ENCODE data around the gene PRSS57.
"Not testable (repeated sequence)": the region's sequence is repeated elsewhere in the genome, so short reads cannot be mapped to it uniquely, and the experiment has no call there.

The PRSS57 gene

DNA sequence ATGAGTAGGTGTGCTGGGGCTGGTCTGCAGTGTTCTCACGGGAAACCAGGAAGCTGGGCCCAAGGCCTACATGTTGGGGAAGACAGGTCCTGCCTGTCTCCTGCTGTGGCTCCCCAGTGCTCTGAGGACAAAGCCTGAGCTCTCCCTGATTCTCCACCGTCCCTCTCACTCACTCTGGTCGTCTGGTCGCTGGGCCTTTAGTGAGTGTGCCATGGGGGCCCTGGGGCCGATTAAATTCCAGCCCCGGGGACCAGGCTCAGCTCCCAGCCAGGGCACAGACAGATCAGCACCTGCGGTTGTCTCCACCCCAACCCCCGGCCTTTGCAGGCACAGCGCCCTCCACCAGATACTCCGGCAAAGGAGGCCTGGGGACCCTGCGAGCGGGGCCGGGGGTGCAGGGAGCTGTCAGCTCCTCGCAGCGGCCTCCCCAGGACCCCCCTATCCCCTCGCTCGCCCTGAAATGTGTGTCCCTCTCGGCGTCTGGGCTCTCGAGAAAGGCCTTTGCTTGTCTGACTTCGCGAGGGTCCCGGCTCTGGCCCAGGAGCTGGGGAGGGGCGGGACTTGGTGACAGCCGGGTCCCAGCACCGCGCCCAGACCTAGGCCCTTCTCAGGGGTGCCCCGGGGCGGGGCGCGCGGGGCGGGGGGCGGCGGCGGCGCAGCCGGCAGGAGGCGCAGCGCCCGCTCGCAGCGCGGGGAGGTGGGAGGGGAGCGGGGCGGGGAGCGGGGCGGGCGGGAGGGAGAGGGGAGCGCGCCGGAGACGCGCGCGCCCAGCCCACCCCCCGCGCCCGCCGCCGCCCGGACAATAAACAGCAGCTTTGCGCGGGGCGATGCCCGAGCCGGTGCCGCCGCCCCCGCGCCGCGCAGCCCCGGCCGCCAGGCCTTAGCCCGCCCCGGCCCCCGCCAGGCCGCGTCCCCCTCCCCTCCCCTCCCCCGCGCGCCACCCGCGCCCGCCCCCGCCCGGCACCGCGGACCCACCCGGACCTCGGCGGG lies 13.2 kb upstream of the PRSS57 start, which contains the start of gene PALM:
Gene PALM (plus strand): TSS at position 782 of the 990 bp plus-strand sequence. CDS start 212 bp downstream, outside the sequence.
- Histone ChIP-seq H3K4me3 (peak within 1 kb of the TSS; percentile 85), H3K9me3 (ENCODE audit: low read depth, low read length) (no peaks in the 10 kb centered on the region), H3K27ac (peak within 1 kb of the TSS; percentile 68), H3K36me3 (ENCODE audit: insufficient read depth, low read length) (no peaks in the 10 kb centered on the region), H3K9ac (ENCODE audit: insufficient read length) (peak within 1 kb of the TSS; percentile 81)
- no peak for DNase-seq (ENCODE audit: low read depth, low spot score)
- TF ChIP-seq FOXP2 (optimal IDR thresholded peaks at IDR 0.05; ENCODE audit: control extremely low read depth, extremely low read length, insufficient read depth) (no peak), EZH2 (IDR thresholded peaks at IDR 0.05) (no peak), POLR2AphosphoS5 (IDR thresholded peaks at IDR 0.05; ENCODE audit: borderline replicate concordance, low read depth, low read length) (no peak)

DNA sequence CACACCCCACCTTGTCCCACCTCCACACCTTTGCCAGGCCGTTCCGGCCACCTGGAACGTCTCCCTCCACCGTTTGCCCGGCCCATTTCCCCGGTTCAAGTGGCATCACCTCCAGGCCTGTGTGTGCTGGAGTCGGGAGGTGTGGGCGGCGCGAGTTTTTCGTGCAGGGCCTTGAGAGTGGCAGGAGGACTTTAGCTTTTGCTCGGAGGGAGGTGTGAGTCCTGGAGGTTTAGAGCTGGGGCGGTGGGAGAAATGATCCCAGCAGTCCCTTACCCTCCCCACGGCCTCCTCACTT lies 9.1 kb upstream of the PRSS57 start:
- DNase-seq (ENCODE audit: low read depth, low spot score): no peak
- H3K4me3 ChIP-seq: no peak overlapping the region
- no peak overlapping the region for H3K27ac ChIP-seq
- H3K9ac ChIP-seq (ENCODE audit: insufficient read length): no peak overlapping the region
- TF ChIP-seq POLR2AphosphoS5 (IDR thresholded peaks at IDR 0.05; ENCODE audit: borderline replicate concordance, low read depth, low read length) (no peak), EZH2 (IDR thresholded peaks at IDR 0.05) (no peak), FOXP2 (optimal IDR thresholded peaks at IDR 0.05; ENCODE audit: control extremely low read depth, extremely low read length, insufficient read depth) (no peak)
- H3K9me3 ChIP-seq (ENCODE audit: low read depth, low read length): no peaks in the 10 kb centered on the region
- no peaks in the 10 kb centered on the region for H3K36me3 ChIP-seq (ENCODE audit: insufficient read depth, low read length)

DNA sequence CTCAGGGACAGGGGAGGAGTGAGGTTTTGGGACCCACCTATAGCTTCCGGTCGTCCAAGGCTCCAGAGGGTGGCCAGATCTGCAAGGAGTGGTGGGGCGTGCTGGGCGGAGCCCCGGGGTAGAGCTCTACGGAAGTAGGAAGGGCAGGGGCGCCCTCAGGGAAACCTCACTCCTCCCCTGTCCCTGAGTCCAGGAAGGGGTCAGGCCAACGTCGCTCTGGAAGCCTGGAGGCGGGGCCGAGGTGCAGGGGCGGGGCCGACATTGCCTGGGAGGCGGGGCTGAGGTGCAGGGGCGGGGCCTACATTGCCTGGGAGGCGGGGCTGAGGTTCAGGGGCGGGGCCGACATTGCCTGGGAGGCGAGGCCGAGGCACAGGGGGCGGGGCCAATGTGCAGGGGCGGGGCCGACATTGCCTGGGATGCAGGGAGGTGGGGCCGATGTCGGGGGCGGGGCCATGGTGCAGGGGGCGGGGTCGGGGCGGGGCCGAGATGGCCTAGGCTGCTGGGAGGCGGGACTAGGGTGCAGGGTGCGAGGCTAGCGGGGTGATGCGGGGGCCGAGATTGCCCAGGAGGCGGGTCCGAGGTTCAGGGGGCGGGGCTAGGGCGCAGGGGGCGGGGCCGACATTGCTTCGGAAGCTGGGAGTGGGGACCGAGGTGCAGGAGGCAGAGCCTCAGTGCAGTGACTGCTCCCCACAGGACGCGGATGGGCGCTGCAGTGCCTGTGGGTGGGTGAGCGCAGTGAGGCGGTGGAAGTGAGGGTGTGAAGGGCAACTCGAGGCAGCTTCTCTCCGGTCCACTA lies 8.6 kb upstream of the PRSS57 start:
- H3K27ac ChIP-seq: no peak overlapping the region
- H3K9ac ChIP-seq (ENCODE audit: insufficient read length): no peak overlapping the region
- H3K4me3 ChIP-seq: no peak overlapping the region
- TF ChIP-seq POLR2AphosphoS5 (IDR thresholded peaks at IDR 0.05; ENCODE audit: borderline replicate concordance, low read depth, low read length): no peak
- no peak for TF ChIP-seq FOXP2 (optimal IDR thresholded peaks at IDR 0.05; ENCODE audit: control extremely low read depth, extremely low read length, insufficient read depth)
- TF ChIP-seq EZH2 (IDR thresholded peaks at IDR 0.05): no peak
- H3K36me3 ChIP-seq (ENCODE audit: insufficient read depth, low read length): no peaks in the 10 kb centered on the region
- H3K9me3 ChIP-seq (ENCODE audit: low read depth, low read length): no peaks in the 10 kb centered on the region
- DNase-seq (ENCODE audit: low read depth, low spot score): no peak

DNA sequence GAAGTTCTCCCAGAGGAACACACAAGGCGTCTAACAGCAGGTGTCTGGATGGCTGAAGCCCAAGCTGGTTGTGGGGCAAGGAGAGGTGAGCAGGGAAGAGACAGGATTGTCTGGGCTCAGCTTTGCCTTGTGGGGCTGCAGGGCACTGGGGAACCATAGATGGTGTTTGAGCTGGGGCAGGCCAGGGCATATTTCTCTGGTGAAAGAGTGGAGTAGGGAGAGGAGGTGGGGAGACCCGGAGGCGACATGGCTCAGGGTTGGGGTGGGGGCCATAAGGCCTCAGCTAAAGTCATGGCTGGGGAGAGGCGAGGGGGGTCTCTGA lies 8.0 kb upstream of the PRSS57 start:
- no peak for DNase-seq (ENCODE audit: low read depth, low spot score)
- Histone ChIP-seq H3K27ac (no peak overlapping the region), H3K9me3 (ENCODE audit: low read depth, low read length) (no peaks in the 10 kb centered on the region), H3K4me3 (no peak overlapping the region), H3K36me3 (ENCODE audit: insufficient read depth, low read length) (no peaks in the 10 kb centered on the region), H3K9ac (ENCODE audit: insufficient read length) (no peak overlapping the region)
- no peak for TF ChIP-seq EZH2 (IDR thresholded peaks at IDR 0.05)
- no peak for TF ChIP-seq FOXP2 (optimal IDR thresholded peaks at IDR 0.05; ENCODE audit: control extremely low read depth, extremely low read length, insufficient read depth)
- no peak for TF ChIP-seq POLR2AphosphoS5 (IDR thresholded peaks at IDR 0.05; ENCODE audit: borderline replicate concordance, low read depth, low read length)

DNA sequence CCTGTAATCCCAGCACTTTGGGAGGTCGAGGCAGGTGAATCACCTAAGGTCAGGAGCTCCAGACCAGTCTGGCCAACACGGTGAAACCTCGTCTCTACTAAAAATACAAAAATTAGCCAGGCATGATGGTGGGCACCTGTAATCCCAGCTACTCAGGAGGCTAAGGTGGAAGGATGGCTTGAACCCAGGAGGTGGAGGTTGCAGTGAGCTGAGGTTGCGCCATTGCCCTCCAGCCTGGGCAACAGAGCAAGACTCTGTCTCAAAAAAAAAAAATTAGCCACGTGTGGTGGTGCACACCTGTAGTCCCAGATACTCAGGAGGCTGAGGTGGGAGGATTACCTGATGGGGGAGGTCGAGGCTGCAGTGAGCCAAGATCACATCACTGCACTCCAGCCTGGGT lies 7.6 kb upstream of the PRSS57 start:
- DNase-seq (ENCODE audit: low read depth, low spot score); H3K36me3 ChIP-seq (ENCODE audit: insufficient read depth, low read length); H3K4me3 ChIP-seq; H3K9ac ChIP-seq (ENCODE audit: insufficient read length); H3K9me3 ChIP-seq (ENCODE audit: low read depth, low read length); H3K27ac ChIP-seq: not testable (repeated sequence)

DNA sequence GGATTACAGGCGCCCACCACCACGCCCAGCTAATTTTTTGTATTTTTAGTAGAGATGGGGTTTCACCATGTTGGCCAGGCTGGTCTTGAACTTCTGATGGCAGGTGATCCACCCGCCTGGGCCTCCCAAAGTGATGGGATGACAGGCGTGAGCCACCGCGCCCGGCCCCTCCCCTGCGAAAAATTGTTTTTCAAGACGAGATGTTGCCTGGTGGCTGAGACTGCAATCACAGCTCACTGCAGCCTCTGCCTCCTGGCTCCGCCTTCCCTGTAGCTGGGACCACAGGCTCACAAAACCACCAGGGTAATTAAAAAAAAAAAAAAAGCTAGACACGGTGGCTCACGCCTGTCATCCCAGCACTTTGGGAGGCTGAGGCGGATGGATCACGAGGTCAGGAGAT lies 4.6 kb upstream of the PRSS57 start:
- H3K27ac ChIP-seq; H3K36me3 ChIP-seq (ENCODE audit: insufficient read depth, low read length); H3K9ac ChIP-seq (ENCODE audit: insufficient read length); H3K4me3 ChIP-seq; H3K9me3 ChIP-seq (ENCODE audit: low read depth, low read length); DNase-seq (ENCODE audit: low read depth, low spot score): not testable (repeated sequence)

DNA sequence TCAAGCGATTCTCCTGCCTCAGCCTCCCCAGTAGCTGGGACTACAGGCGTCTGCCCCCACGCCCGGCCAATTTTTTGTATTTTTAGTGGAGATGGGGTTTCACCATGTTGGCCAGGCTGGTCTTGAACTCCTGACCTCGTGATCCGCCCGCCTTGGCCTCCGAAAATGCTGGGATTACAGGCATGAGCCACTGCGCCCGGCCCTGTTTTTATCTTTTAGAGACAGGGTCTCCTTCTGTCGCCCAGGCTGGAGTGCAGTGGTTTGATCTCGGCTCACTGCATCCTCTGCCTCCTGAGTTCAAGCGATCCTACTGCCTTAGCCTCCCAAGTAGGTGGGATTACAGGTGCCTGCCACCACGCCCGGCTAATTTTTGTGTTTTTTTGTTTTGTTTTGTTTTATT lies 3.3 kb upstream of the PRSS57 start:
- not testable (repeated sequence) for H3K36me3 ChIP-seq (ENCODE audit: insufficient read depth, low read length); DNase-seq (ENCODE audit: low read depth, low spot score); H3K27ac ChIP-seq; H3K9ac ChIP-seq (ENCODE audit: insufficient read length); H3K9me3 ChIP-seq (ENCODE audit: low read depth, low read length); H3K4me3 ChIP-seq

DNA sequence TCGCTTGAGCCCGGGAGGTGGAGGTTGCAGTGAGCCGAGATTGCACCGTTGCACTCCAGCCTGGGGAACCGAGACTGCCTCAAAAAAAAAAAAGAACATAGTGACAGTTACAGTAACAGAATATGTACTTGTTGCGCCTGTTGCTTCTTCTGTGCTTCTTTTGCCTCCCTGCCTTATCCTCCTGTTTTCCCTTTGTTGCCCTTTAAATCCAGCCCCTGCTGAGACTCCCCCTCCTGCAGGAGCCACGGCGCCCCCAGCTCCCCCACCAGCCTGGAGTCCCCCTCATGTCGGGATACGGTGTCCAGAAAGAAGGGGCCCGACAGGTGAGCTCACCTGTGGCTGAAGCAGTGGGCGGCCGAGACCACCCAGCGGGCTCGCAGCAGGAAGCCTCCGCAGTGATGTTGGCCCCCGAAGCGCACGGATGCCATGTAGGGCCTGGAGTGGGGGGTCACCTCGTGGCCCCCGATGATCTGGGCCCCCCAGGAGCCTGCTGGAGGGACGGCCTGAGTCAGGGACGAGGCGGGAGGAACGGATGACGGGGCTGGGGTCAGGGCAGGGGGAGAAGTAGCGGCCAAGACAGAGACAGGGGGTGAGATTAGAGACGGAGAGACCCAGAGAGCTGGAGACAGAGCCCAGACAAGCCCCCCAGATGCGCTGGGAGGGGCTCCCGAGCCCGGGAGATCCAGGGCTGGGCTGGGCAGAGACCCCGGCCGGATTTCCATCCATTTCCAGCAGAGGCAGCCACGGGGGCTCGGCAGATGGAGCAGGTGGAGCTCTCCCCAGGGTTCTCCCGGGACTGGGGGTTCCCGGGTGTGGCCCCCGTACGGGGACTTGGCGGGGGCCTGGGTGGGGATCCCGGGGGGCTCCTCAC lies 536 bp downstream of the PRSS57 start:
- TF ChIP-seq FOXP2 (optimal IDR thresholded peaks at IDR 0.05; ENCODE audit: control extremely low read depth, extremely low read length, insufficient read depth) (no peak), POLR2AphosphoS5 (IDR thresholded peaks at IDR 0.05; ENCODE audit: borderline replicate concordance, low read depth, low read length) (no peak), EZH2 (IDR thresholded peaks at IDR 0.05) (no peak)
- Histone ChIP-seq H3K9me3 (ENCODE audit: low read depth, low read length) (no peaks in the 10 kb centered on the region), H3K27ac (no peak overlapping the region), H3K4me3 (no peak overlapping the region), H3K36me3 (ENCODE audit: insufficient read depth, low read length) (no peaks in the 10 kb centered on the region), H3K9ac (ENCODE audit: insufficient read length) (no peak overlapping the region)
- no peak for DNase-seq (ENCODE audit: low read depth, low spot score)
